ENCODE data around the gene ASB13. TPM values are rescaled to one million over a fixed set of nuclear protein-coding genes. Genes with fewer than 3 reads are reported as not detected.
A peak's percentile ranks its signal among the peaks of the same experiment; 100 is the strongest.

ASB13 gene
- total RNA-seq, 3 donors from 2014 or later, result 37.9 to 61.8 (median 42.9) TPM

GRCh38 chr10:5639066-5639465 lies 27.3 kb downstream of the ASB13 start:
- intact Hi-C loops (cut with DNase I; ENCODE audit: low total_unique reads), result no loop called here
- TF ChIP-seq, protein P1, sequence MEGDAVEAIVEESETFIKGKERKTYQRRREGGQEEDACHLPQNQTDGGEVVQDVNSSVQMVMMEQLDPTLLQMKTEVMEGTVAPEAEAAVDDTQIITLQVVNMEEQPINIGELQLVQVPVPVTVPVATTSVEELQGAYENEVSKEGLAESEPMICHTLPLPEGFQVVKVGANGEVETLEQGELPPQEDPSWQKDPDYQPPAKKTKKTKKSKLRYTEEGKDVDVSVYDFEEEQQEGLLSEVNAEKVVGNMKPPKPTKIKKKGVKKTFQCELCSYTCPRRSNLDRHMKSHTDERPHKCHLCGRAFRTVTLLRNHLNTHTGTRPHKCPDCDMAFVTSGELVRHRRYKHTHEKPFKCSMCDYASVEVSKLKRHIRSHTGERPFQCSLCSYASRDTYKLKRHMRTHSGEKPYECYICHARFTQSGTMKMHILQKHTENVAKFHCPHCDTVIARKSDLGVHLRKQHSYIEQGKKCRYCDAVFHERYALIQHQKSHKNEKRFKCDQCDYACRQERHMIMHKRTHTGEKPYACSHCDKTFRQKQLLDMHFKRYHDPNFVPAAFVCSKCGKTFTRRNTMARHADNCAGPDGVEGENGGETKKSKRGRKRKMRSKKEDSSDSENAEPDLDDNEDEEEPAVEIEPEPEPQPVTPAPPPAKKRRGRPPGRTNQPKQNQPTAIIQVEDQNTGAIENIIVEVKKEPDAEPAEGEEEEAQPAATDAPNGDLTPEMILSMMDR (IDR thresholded peaks at IDR 0.05), result no peak
- TF ChIP-seq POLR2A (IDR thresholded peaks at IDR 0.05), result no peak
- no peak for TF ChIP-seq POLR2AphosphoS5 (IDR thresholded peaks at IDR 0.05)
- no peak for DNase-seq (ENCODE audit: low spot score in 2 of 2)
- Histone ChIP-seq H3K27ac (no peak overlapping the region), H3K36me3 (peaks cover 10% of the 10 kb centered on the region), H3K4me3 (no peak overlapping the region), H3K4me1 (no peaks in the 10 kb centered on the region), H3K27me3 (no peaks in the 10 kb centered on the region), H3K9me3 (no peaks in the 10 kb centered on the region)

DNA sequence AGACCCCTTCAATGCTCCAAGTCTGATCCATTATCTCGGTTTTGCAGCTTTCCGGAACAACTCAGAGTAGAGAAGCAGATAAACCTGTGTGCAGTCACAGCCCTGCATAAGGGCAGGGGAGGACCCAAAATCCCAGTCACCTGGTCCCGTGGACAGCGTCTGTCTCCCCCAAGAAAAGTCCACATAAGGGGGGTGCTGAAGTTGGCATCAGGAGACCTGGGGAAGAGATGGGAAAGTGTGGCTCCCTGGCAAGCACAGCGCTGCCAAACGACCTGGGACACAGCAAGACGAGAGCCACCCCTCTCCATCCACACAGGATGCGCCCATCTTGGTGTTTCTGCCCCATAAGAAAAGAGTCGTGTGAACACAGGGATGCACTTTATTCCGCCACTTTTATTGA lies 27.9 kb downstream of the ASB13 start:
- H3K4me1 ChIP-seq, result no peaks in the 10 kb centered on the region
- no peaks in the 10 kb centered on the region for H3K9me3 ChIP-seq
- H3K4me3 ChIP-seq, result no peak overlapping the region
- DNase-seq (ENCODE audit: low spot score in 2 of 2), result no peak
- no peaks in the 10 kb centered on the region for H3K27me3 ChIP-seq
- H3K27ac ChIP-seq, result no peak overlapping the region
- no peak for TF ChIP-seq POLR2A (IDR thresholded peaks at IDR 0.05)
- intact Hi-C loops (cut with DNase I; ENCODE audit: low total_unique reads), result no loop called here
- H3K36me3 ChIP-seq, result peaks cover 10% of the 10 kb centered on the region

GRCh38 chr10:5634918-5635317 lies 31.5 kb downstream of the ASB13 start:
- Histone ChIP-seq H3K9me3 (no peaks in the 10 kb centered on the region), H3K4me3 (no peak overlapping the region), H3K4me1 (peaks cover 0 to 3% of the 10 kb centered on the region in 2 donors), H3K27me3 (no peaks in the 10 kb centered on the region), H3K27ac (no peak overlapping the region), H3K36me3 (peaks cover 2% of the 10 kb centered on the region)
- TF ChIP-seq POLR2A (IDR thresholded peaks at IDR 0.05) (no peak), POLR2AphosphoS5 (IDR thresholded peaks at IDR 0.05) (no peak)
- TF ChIP-seq, protein P1 (IDR thresholded peaks at IDR 0.05), result no peak
- intact Hi-C loops (cut with DNase I; ENCODE audit: low total_unique reads), result no loop called here
- DNase-seq (ENCODE audit: low spot score in 2 of 2), result no peak

- H3K27ac ChIP-seq, result peak overlapping the region; percentile 77 to 82
- no peak overlapping the region for H3K4me3 ChIP-seq
- DNase-seq (ENCODE audit: low spot score in 2 of 2), result no peak
- intact Hi-C loops (cut with DNase I; ENCODE audit: low total_unique reads), result no loop called here
- H3K27me3 ChIP-seq, result no peaks in the 10 kb centered on the region
- TF ChIP-seq POLR2AphosphoS5 (IDR thresholded peaks at IDR 0.05), result no peak
- no peak for TF ChIP-seq POLR2A (IDR thresholded peaks at IDR 0.05)
- TF ChIP-seq, protein P1 (IDR thresholded peaks at IDR 0.05), result no peak
- peaks cover 0 to 6% of the 10 kb centered on the region in 2 donors for H3K4me1 ChIP-seq
- no peaks in the 10 kb centered on the region for H3K36me3 ChIP-seq
- H3K9me3 ChIP-seq, result no peaks in the 10 kb centered on the region
Observed at GRCh38 chr10:5633166-5633749, 33.1 kb downstream of the ASB13 start.

DNA sequence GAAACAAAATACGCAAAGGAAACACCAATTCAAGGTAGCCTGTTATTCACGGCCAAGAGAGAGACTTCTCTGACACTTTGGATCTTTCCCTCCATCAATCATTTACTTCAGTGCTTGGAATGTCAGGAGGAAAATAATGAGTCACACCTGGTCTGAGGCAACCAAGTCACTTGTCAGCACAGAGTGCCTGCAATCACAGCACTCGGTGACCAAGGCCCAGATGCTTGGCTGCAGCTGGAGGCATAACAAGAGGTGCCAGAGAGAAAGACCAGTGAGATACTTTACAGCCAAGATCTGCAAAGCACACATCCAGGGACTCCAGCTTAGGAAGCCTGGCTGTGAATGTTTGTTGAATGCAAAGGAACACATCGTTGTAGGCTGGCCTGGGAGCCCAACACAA lies 33.9 kb downstream of the ASB13 start:
- Histone ChIP-seq H3K36me3 (no peaks in the 10 kb centered on the region), H3K27me3 (no peaks in the 10 kb centered on the region), H3K27ac (peak overlapping the region; percentile 77 to 82), H3K4me1 (peaks cover 0 to 6% of the 10 kb centered on the region in 2 donors), H3K4me3 (no peak overlapping the region), H3K9me3 (no peaks in the 10 kb centered on the region)
- intact Hi-C loops (cut with DNase I; ENCODE audit: low total_unique reads), result no loop called here
- TF ChIP-seq, protein P1 (IDR thresholded peaks at IDR 0.05), result no peak
- TF ChIP-seq POLR2AphosphoS5 (IDR thresholded peaks at IDR 0.05), result peak in 2 of 3 donors; percentile 16 to 34
- no peak for TF ChIP-seq POLR2A (IDR thresholded peaks at IDR 0.05)
- peak in 1 of 2 donors; percentile 78 for DNase-seq (ENCODE audit: low spot score in 2 of 2)
